H1 (cell line): ENCODE data around the gene SLC12A6.

ENCODE experiments used
- CTCF ChIP-seq, 3 experiments: IDR thresholded peaks; 1 replicate in 2 of 3; 2 replicates in 1 of 3; pipeline versions ENCODE4 v1.5.1 to v1.6.1; 2011; ENCODE audit warnings: low read length in 3 of 3, mild to moderate bottlenecking in 3 of 3, inconsistent platforms in 2 of 3, low read depth in 1 of 3, moderate library complexity in 1 of 3; ENCODE audit not compliant: insufficient read depth in 1 of 3; ENCODE audit errors: control extremely low read depth in 1 of 3
- EGR1 ChIP-seq: IDR thresholded peaks from 2 replicates; pipeline ENCODE4 v1.6.1; 2011; ENCODE audit warnings: low read depth, low read length, borderline replicate concordance
- EZH2 ChIP-seq: fragments of 200-600 bp; sonication (generic); IDR thresholded peaks from 2 replicates; pipeline ENCODE4 v1.7.1; 2012; ENCODE audit warnings: low read depth, mild to moderate bottlenecking, moderate library complexity, low read length, inconsistent platforms; ENCODE audit not compliant: severe bottlenecking
- JUN ChIP-seq: IDR thresholded peaks from 2 replicates; pipeline ENCODE4 v1.6.1; 2011; ENCODE audit warnings: low read depth, mild to moderate bottlenecking, improper control_type of control experiment, low read length
- KDM1A ChIP-seq: fragments of 200-600, 300-600 bp; sonication (generic); IDR thresholded peaks from 2 replicates; pipeline ENCODE4 v1.7.1; 2016; ENCODE audit warnings: mild to moderate bottlenecking, low read length, borderline replicate concordance
- POLR2A ChIP-seq, 2 experiments: IDR thresholded peaks; 1 replicate in 1 of 2; 2 replicates in 1 of 2; pipeline ENCODE4 v1.6.1; 2011; ENCODE audit warnings: low read depth in 2 of 2, low read length in 2 of 2, mild to moderate bottlenecking in 2 of 2; ENCODE audit errors: control extremely low read depth in 1 of 2
- POLR2AphosphoS5 ChIP-seq: IDR thresholded peaks from 2 replicates; pipeline ENCODE4 v1.6.1; 2011; ENCODE audit warnings: low read depth, low read length
- RAD21 ChIP-seq, 2 experiments: IDR thresholded peaks in 1 of 2; conservative IDR thresholded peaks in 1 of 2; 2 replicates each; pipeline ENCODE4 v1.6.1; 2011; ENCODE audit warnings: low read depth in 2 of 2, low read length in 2 of 2, improper control_type of control experiment in 1 of 2, inconsistent platforms in 1 of 2, mild to moderate bottlenecking in 1 of 2, moderate library complexity in 1 of 2
- SIN3A ChIP-seq, 2 experiments: IDR thresholded peaks in 1 of 2; conservative IDR thresholded peaks in 1 of 2; 2 replicates each; pipeline ENCODE4 v1.6.1; 2011 to 2012; ENCODE audit warnings: low read length in 2 of 2, improper control_type of control experiment in 1 of 2, low read depth in 1 of 2, mild to moderate bottlenecking in 1 of 2
- TAF7 ChIP-seq: optimal IDR thresholded peaks from 2 replicates; pipeline ENCODE3; 2011; ENCODE audit warnings: low read depth, mild to moderate bottlenecking, inconsistent platforms, low read length, moderate library complexity, borderline replicate concordance
- ZNF274 ChIP-seq: IDR thresholded peaks from 2 replicates; pipeline ENCODE4 v1.7.0; 2012; ENCODE audit warnings: low read length, borderline replicate concordance; ENCODE audit errors: extremely low read depth

GRCh38 chr15:34323217-34323616, 14.4 kb downstream of the SLC12A6 start:
- TF ChIP-seq POLR2AphosphoS5 (no peak), TAF7 (no peak), JUN (no peak), RAD21 (IDR thresholded peaks at IDR 0.05 in 1 of 2, conservative IDR thresholded peaks at IDR 0.05 in 1 of 2; ENCODE audit: low read depth in 2 of 2, low read length in 2 of 2) (no peak), CTCF (IDR thresholded peaks at IDR 0.05; ENCODE audit: control extremely low read depth in 1 of 3, insufficient read depth in 1 of 3, low read depth in 1 of 3, low read length in 3 of 3) (no peak), EZH2 (no peak), SIN3A (conservative IDR thresholded peaks at IDR 0.05 in 1 of 2, IDR thresholded peaks at IDR 0.05 in 1 of 2; ENCODE audit: low read depth in 1 of 2, low read length in 2 of 2) (no peak), ZNF274 (no peak), EGR1 (no peak), KDM1A (no peak), POLR2A (IDR thresholded peaks at IDR 0.05; ENCODE audit: control extremely low read depth in 1 of 2, low read depth in 2 of 2, low read length in 2 of 2) (no peak)
